Colonic mucosa (tissue), 4 donors: ENCODE data around the gene SLC7A5. TPM values are rescaled to one million over a fixed set of nuclear protein-coding genes. Genes with fewer than 3 reads are reported as not detected.
"Not testable (repeated sequence)": the region's sequence is repeated elsewhere in the genome, so short reads cannot be mapped to it uniquely, and the experiment has no call there.

Experiments
- DNase-seq: peaks from one replicate; pipeline ENCODE4 v3.0.0-alpha.2; 2020
- H3K27ac ChIP-seq: fragments of 200-600 bp; one replicate; pipeline ENCODE4 v1.8.0; 2021
- H3K27me3 ChIP-seq: fragments of 200-600 bp; one replicate; pipeline ENCODE4 v1.8.0; 2021
- H3K36me3 ChIP-seq: fragments of 200-600 bp; one replicate; pipeline ENCODE4 v1.8.0; 2021
- H3K4me1 ChIP-seq: fragments of 200-600 bp; one replicate; pipeline ENCODE4 v1.8.0; 2021; ENCODE audit warnings: mild to moderate bottlenecking
- H3K4me3 ChIP-seq: fragments of 200-600 bp; one replicate; pipeline ENCODE4 v1.8.0; 2021
- H3K9ac ChIP-seq, 2 donors: one replicate each; pipeline ENCODE4 v1.7.0; 2013; ENCODE audit warnings: control low read depth in 2 of 2, low read depth in 2 of 2, low read length in 2 of 2
- H3K9me3 ChIP-seq: fragments of 200-600 bp; one replicate; pipeline ENCODE4 v1.8.0; 2021
- CTCF ChIP-seq: fragments of 200-600 bp; IDR thresholded peaks from one replicate; pipeline ENCODE4 v1.8.0; 2022; ENCODE audit warnings: antibody characterized with exemption, mild to moderate bottlenecking
- intact Hi-C: fragments of 100-400 bp; cut with DNase I; formaldehyde crosslinking; loops from one replicate; pipeline ENCODE4 v1.14.1; 2022
- total RNA-seq, 2 donors: library from RNA; stranded (reverse); fragmentation: NEBNext Ultra II Directional in 1 of 2; extraction: Animal tissue kit (Norgen Biotek cat#: 25700) in 1 of 2; gene quantifications; one replicate each; pipeline ENCODE4 v1.2.1, GENCODE V29; 2021
- donor health status: healthy.
- donor health status: DM: no; HTN: no; CAD: no.
- donor health status: DM: no; HTN: no; CAD: no.

Gene SLC7A5
- total RNA-seq, 2 donors from 2014 or later, result 9.5 to 26.2 TPM

- TF ChIP-seq CTCF, result no peak
- DNase-seq, result no peak
- Histone ChIP-seq H3K4me1 (no peaks in the 10 kb centered on the region), H3K4me3 (no peak overlapping the region), H3K36me3 (no peaks in the 10 kb centered on the region), H3K9me3 (no peaks in the 10 kb centered on the region), H3K9ac (no peak overlapping the region), H3K27ac (no peak overlapping the region), H3K27me3 (no peaks in the 10 kb centered on the region)
- intact Hi-C loops, result no loop called here
Observed at GRCh38 chr16:87790292-87791100, 78.8 kb downstream of the SLC7A5 start.

DNA sequence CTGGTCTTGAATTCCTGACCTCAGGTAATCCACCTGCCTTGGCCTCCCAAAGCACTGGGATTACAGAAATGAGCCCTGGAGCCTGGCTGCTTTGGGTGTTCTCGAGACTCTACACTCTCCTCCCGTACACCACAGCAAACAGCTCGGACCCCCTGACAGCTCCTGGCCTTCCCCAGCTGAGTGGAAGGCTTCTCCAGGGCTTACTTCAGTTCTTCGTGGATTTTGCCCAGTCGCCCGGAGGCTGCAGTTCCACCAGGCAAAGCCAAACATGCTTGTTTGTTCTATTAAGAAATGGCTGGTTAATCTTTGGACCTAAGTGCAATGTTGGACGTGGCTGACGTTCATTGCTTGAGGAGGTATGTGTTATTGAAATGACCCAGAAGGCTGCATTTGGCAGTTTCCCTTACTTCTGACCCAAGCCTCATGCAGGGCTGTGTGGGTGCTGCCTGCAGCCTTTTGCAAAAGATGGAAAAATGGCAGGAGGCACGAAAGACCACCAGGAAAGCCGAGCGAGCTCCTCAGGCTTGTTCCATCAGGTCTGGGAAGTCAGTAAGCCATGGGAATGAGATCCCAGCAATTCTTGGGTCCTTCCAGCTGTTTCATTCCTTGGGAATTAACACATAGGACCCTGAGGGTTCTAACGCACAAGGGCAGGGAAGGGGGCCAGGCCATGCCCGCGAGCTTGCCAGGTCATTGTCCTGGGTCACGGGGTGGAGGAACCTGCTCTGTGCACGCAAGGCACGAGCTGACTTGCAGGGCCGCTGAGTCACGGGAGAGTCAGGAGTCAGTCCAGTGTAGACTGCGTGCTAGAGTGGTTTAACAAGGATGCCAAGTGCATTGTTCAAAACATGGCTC, 79.6 kb downstream of the SLC7A5 start:
- Histone ChIP-seq H3K9me3 (no peaks in the 10 kb centered on the region), H3K4me3 (no peak overlapping the region), H3K27ac (no peak overlapping the region), H3K36me3 (no peaks in the 10 kb centered on the region), H3K9ac (no peak overlapping the region), H3K4me1 (no peaks in the 10 kb centered on the region), H3K27me3 (no peaks in the 10 kb centered on the region)
- no peak for TF ChIP-seq CTCF
- intact Hi-C loops, result no loop called here
- DNase-seq, result no peak

DNA sequence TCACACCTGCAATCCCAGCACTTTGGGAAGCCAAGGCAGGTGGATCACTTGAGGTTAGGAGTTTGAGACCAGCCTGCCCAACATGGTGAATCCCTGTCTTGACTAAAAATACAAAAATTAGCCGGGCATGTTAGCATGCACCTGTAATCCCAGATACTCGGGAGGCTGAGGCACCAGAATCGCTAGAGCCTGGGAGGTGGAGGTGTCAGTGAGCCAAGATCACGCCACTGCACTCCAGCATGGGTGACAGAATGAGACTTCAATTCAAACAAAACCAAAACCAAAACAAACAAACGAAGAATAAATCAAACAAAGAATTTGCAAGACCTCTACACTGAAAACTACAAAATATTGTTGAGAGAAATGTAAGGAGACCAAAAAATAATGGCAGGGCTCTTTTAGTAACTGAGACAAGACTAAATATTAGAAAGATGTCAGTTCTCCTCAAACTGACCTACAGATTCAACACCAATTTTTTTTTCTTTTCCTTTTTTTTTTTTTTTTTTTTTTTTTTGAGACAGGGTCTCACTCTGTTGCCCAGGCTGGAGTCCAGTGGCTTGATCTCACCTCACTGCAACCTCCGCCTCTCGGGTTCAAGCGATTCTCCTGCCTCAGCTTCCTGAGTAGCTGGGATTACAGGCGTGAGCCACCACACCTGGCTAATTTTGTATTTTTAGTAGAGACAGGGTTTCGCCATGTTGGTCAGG, 80.4 kb downstream of the SLC7A5 start:
- H3K27ac ChIP-seq, H3K27me3 ChIP-seq, H3K9ac ChIP-seq, DNase-seq, intact Hi-C loops, H3K4me3 ChIP-seq, H3K9me3 ChIP-seq, H3K4me1 ChIP-seq, H3K36me3 ChIP-seq: not testable (repeated sequence)

DNA sequence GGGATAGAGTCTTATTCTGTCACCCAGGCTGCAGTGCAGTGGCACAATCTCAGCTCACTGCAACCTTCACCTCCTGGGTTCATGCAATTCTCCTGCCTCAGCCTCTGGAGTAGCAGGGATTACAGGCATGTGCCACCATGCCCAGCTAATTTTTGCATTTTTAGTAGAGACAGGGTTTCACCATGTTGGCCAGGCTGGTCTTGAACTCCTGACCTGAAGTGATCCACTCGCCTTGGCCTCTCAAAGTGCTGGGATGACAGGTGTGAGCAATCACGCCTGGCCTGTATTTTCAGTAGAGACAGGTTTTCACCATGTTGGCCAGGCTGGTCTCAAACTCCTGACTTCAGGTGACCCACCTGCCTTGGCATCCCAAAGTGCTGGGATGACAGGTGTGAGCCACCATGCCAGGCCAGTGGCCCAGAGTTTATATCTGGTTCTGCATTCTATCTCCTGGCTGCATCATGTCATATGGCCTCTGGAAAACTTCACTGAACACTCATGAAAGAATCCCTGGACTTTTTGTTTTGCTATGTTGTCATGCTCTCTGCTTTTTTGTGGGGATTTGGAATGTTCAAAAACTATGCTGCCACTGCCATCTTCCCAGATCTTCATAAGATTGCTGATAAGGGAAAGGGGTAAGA, 81.7 kb downstream of the SLC7A5 start:
- H3K4me3 ChIP-seq, H3K27ac ChIP-seq, H3K4me1 ChIP-seq, H3K9me3 ChIP-seq, H3K27me3 ChIP-seq, H3K9ac ChIP-seq, DNase-seq, intact Hi-C loops, H3K36me3 ChIP-seq: not testable (repeated sequence)

DNA sequence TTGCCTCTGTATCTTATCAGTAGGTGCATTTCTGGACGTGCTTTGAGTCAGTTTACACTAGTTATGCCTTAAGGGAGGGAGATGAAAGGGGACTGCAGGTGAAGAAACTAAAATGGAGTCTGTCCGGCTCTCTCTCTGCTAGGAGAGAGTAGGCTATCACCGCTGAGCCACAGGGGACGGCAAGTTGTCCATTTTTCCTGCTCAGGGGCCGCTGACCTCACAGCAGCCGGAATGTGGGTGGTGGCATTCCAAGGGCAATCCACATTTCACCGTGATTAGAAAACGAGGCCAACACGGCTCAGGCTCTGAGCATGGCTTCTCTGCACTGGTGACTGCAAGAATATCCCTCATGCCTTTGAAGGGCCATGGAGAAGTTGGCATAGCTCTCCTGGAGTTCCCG, 84.5 kb downstream of the SLC7A5 start:
- no peak for DNase-seq
- TF ChIP-seq CTCF, result no peak
- H3K36me3 ChIP-seq, result no peaks in the 10 kb centered on the region

DNA sequence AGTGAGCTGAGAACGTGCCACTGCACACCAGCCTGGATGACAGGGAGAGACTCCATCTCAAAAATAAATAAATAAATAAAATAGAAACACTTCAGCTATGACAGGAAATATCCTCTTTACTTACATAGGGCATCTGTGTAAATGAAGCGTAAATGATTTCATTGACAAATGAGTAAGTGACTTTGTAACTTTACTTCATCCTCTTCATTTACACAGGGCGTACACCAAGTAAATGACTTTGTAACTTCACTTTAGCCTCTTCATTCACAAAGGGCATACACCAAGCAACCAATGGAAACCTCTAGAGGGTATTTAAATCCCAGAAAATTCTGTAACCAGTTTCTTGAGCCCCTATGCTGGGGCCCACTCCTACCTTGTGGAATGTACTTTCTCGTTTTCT, 87.3 kb downstream of the SLC7A5 start:
- no peak for DNase-seq
- no peaks in the 10 kb centered on the region for H3K27me3 ChIP-seq
- H3K4me3 ChIP-seq, result no peak overlapping the region
- H3K4me1 ChIP-seq, result no peaks in the 10 kb centered on the region
- H3K36me3 ChIP-seq, result no peaks in the 10 kb centered on the region
- H3K9me3 ChIP-seq, result no peaks in the 10 kb centered on the region
- intact Hi-C loops, result no loop called here
- H3K27ac ChIP-seq, result no peak overlapping the region
- no peak overlapping the region for H3K9ac ChIP-seq
- TF ChIP-seq CTCF, result no peak

More for the DNA sequence above, 84.5 kb downstream of the SLC7A5 start:
- H3K9me3 ChIP-seq, result no peaks in the 10 kb centered on the region
- no peak overlapping the region for H3K9ac ChIP-seq
- no peak overlapping the region for H3K4me3 ChIP-seq
- no peaks in the 10 kb centered on the region for H3K4me1 ChIP-seq
- no peaks in the 10 kb centered on the region for H3K27me3 ChIP-seq
- no peak overlapping the region for H3K27ac ChIP-seq
- intact Hi-C loops, result no loop called here
